H9 (cell line): ENCODE data around the gene TUBB4B. TPM values are rescaled to one million over a fixed set of nuclear protein-coding genes. Genes with fewer than 3 reads are reported as not detected.

Source experiments
- DNase-seq: peaks from one replicate; pipeline ENCODE4 v3.0.0-alpha.2; 2017
- H2AFZ ChIP-seq: one replicate; pipeline ENCODE4 v1.6.1; 2013; ENCODE audit warnings: mild to moderate bottlenecking, low read length, control low read depth, moderate library complexity
- H2AK5ac ChIP-seq: 2 replicates; pipeline ENCODE4 v1.6.1; 2013; ENCODE audit warnings: low read length, control low read depth, mixed read lengths; ENCODE audit not compliant: insufficient read length
- H2BK120ac ChIP-seq: one replicate; pipeline ENCODE4 v1.6.1; 2013; ENCODE audit warnings: low read depth, mild to moderate bottlenecking, low read length, control low read depth, inconsistent platforms; ENCODE audit not compliant: poor library complexity, severe bottlenecking
- H2BK12ac ChIP-seq: 2 replicates; pipeline ENCODE4 v1.6.1; 2013; ENCODE audit warnings: low read length, control low read depth, mixed read lengths, low read depth; ENCODE audit not compliant: insufficient read length
- H2BK15ac ChIP-seq: 2 replicates; pipeline ENCODE4 v1.6.1; 2013; ENCODE audit warnings: low read depth, low read length, control low read depth
- H2BK20ac ChIP-seq: one replicate; pipeline ENCODE4 v1.6.1; 2013; ENCODE audit warnings: low read depth, mild to moderate bottlenecking, low read length, control low read depth, inconsistent platforms; ENCODE audit not compliant: poor library complexity, severe bottlenecking
- H2BK5ac ChIP-seq: 2 replicates; pipeline ENCODE4 v1.6.1; 2013; ENCODE audit warnings: low read length, control low read depth, mixed read lengths; ENCODE audit not compliant: insufficient read length
- H3K14ac ChIP-seq: 2 replicates; pipeline ENCODE4 v1.6.1; 2013; ENCODE audit warnings: low read length, control low read depth; ENCODE audit not compliant: insufficient read depth
- H3K18ac ChIP-seq: 2 replicates; pipeline ENCODE4 v1.6.1; 2013; ENCODE audit warnings: low read depth, mild to moderate bottlenecking, mixed read lengths, low read length, control low read depth; ENCODE audit not compliant: insufficient read length
- H3K23ac ChIP-seq: 2 replicates; pipeline ENCODE4 v1.6.1; 2013; ENCODE audit warnings: low read length, control low read depth, mixed read lengths, low read depth; ENCODE audit not compliant: insufficient read length
- H3K23me2 ChIP-seq: 2 replicates; pipeline ENCODE4 v1.6.1; 2013; ENCODE audit warnings: low read depth, mild to moderate bottlenecking, mixed read lengths, low read length, control low read depth; ENCODE audit not compliant: insufficient read length, poor library complexity, severe bottlenecking
- H3K27ac ChIP-seq: 2 replicates; pipeline ENCODE4 v1.5.1; 2013; ENCODE audit warnings: low read length, control low read depth, mixed read lengths, low read depth; ENCODE audit not compliant: insufficient read length
- H3K27me3 ChIP-seq: 2 replicates; pipeline ENCODE4 v1.6.1; 2013; ENCODE audit warnings: low read length, control low read depth, inconsistent platforms; ENCODE audit not compliant: insufficient read depth
- H3K4ac ChIP-seq: 2 replicates; pipeline ENCODE4 v1.6.1; 2013; ENCODE audit warnings: low read depth, mild to moderate bottlenecking, control low read depth, inconsistent platforms, low read length, moderate library complexity
- H3K4me1 ChIP-seq: 2 replicates; pipeline ENCODE4 v1.6.1; 2013; ENCODE audit warnings: low read length, control low read depth, inconsistent platforms; ENCODE audit not compliant: insufficient read depth
- H3K4me2 ChIP-seq: 2 replicates; pipeline ENCODE4 v1.6.1; 2013; ENCODE audit warnings: low read length, control low read depth, mixed read lengths; ENCODE audit not compliant: insufficient read length, insufficient read depth
- H3K56ac ChIP-seq: 2 replicates; pipeline ENCODE4 v1.6.1; 2013; ENCODE audit warnings: low read depth, mild to moderate bottlenecking, mixed read lengths, low read length, control low read depth; ENCODE audit not compliant: insufficient read length
- H3K79me1 ChIP-seq: 2 replicates; pipeline ENCODE4 v1.6.1; 2013; ENCODE audit warnings: low read depth, mild to moderate bottlenecking, moderate library complexity, low read length, control low read depth, inconsistent platforms; ENCODE audit not compliant: insufficient read depth, poor library complexity, severe bottlenecking
- H3K79me2 ChIP-seq: 2 replicates; pipeline ENCODE4 v1.6.1; 2013; ENCODE audit warnings: low read length, control low read depth, inconsistent platforms; ENCODE audit not compliant: insufficient read depth
- H3K9ac ChIP-seq: 2 replicates; pipeline ENCODE4 v1.6.1; 2013; ENCODE audit warnings: low read length, control low read depth, mixed read lengths; ENCODE audit not compliant: insufficient read length; ENCODE audit errors: extremely low read depth
- H3K9me3 ChIP-seq: one replicate; pipeline ENCODE4 v1.6.1; 2013; ENCODE audit warnings: low read depth, low read length, inconsistent platforms; ENCODE audit not compliant: control insufficient read depth
- H3T11ph ChIP-seq: one replicate; pipeline ENCODE4 v1.6.1; 2013; ENCODE audit warnings: mild to moderate bottlenecking, low read length, control low read depth, inconsistent platforms
- H4K20me1 ChIP-seq: one replicate; pipeline ENCODE4 v1.6.1; 2013; ENCODE audit not compliant: control insufficient read depth, insufficient read length, insufficient read depth
- H4K5ac ChIP-seq: 2 replicates; pipeline ENCODE4 v1.6.1; 2013; ENCODE audit warnings: low read depth, mild to moderate bottlenecking, mixed read lengths, low read length, control low read depth; ENCODE audit not compliant: insufficient read length
- H4K8ac ChIP-seq: replicated peaks from 2 replicates; pipeline ENCODE4 v1.6.1; 2013; ENCODE audit warnings: low read length, control low read depth, mixed read lengths, low read depth; ENCODE audit not compliant: insufficient read length
- H4K91ac ChIP-seq: 2 replicates; pipeline ENCODE4 v1.6.1; 2013; ENCODE audit warnings: low read depth, mild to moderate bottlenecking, moderate library complexity, mixed read lengths, low read length, control low read depth; ENCODE audit not compliant: insufficient read length
- H3K27ac Mint-ChIP-seq, 3 experiments: 2 replicates in 2 of 3; 3 replicates in 1 of 3; pipeline ENCODE4 v1.8.0; 2020 to 2021; ENCODE audit warnings: mixed read lengths in 3 of 3, mild to moderate bottlenecking in 1 of 3, moderate library complexity in 1 of 3
- H3K27me3 Mint-ChIP-seq: 2 replicates; pipeline ENCODE4 v1.8.0; 2021; ENCODE audit warnings: low read depth, mild to moderate bottlenecking, moderate library complexity, mixed read lengths
- H3K36me3 Mint-ChIP-seq, 3 experiments: 2 replicates in 2 of 3; 3 replicates in 1 of 3; pipeline ENCODE4 v1.8.0; 2020 to 2021; ENCODE audit warnings: low read depth in 3 of 3, mixed read lengths in 3 of 3; ENCODE audit not compliant: insufficient read depth in 1 of 3
- H3K4me1 Mint-ChIP-seq, 2 experiments: 2 replicates each; pipeline ENCODE4 v1.8.0; 2020; ENCODE audit warnings: mixed read lengths in 2 of 2
- H3K4me3 Mint-ChIP-seq, 2 experiments: 2 replicates in 1 of 2; 3 replicates in 1 of 2; pipeline ENCODE4 v1.8.0; 2020 to 2021; ENCODE audit warnings: mild to moderate bottlenecking in 2 of 2, mixed read lengths in 2 of 2, moderate library complexity in 1 of 2
- H3K9me3 Mint-ChIP-seq, 2 experiments: 2 replicates in 1 of 2; 3 replicates in 1 of 2; pipeline ENCODE4 v1.8.0; 2020; ENCODE audit warnings: mild to moderate bottlenecking in 2 of 2, mixed read lengths in 2 of 2, moderate library complexity in 1 of 2
- WGBS: extraction: QIAGEN DNeasy Blood & Tissue Kit; methylation state at CpG from one replicate; pipeline ENCODE4 v1.1.7; 2013; ENCODE audit warnings: missing lambda C conversion rate, low lambda C conversion rate, mixed read lengths; ENCODE audit not compliant: insufficient read length; ENCODE audit errors: extremely low coverage; 5-methylcytosine and 5-hydroxymethylcytosine counted together
- total RNA-seq: library from RNA; stranded (reverse); gene quantifications from 2 replicates; pipeline ENCODE4 v1.2.1, GENCODE V29; 2021
- TF ChIP-seq, protein P1 (sequence below): fragments of 200-600 bp; sonication (generic); conservative IDR thresholded peaks from 3 replicates; pipeline ENCODE4 v1.8.0; 2021; ENCODE audit warnings: antibody characterized with exemption, mild to moderate bottlenecking

The TUBB4B gene
- total RNA-seq, 1 experiment from 2014 or later = 378 TPM

DNA sequence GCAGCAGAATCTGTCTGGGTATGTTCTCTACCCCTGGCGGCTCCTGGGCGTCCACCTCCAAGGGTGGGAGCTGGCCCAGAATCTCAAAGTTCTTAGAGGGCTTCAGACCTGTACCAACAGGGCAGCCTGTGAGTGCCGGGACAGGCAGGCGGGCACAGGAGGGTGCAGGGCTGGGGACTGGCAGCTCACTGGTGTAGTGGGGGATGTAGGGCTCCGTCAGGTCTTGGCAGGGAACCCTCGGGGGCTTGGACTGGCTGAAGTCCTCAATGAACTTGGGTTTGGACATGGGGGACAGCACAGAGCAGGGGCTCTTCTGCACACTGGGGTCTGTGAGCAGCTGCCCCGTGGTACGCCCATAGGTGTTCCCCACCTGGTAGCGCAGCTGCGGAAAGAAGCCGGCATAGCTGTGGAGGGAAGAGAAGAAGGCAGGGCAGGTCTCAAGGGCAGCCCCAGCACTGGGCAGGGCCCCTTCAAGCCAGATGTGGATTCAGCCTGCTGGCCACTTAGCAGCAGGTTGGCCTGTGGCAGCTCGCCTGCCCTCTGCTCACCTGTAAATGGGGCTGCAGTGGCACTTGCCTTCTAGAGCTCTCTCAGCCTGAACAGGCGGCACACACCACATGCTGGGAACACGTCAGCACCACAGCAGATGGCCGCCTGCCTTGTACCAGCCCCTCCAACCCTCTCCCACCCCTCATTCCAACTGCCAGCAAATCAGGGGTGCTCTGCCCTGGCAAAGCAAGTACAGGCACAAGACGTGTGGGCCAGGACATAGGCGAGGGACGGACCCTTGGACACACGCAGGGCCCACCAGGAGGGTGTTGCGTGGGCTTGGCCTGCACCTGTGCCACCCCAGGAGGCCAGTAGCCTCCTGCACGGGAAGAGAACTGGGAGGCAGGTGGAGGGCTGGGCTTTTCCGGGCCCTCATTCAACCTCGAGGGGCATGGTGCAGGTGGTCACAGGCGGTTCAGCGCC, 4.6 kb downstream of the TUBB4B start:
- peaks cover 40% of the 10 kb centered on the region for H3K27me3 Mint-ChIP-seq
- no peak overlapping the region for H3K9ac ChIP-seq
- H3K27ac Mint-ChIP-seq = no peak overlapping the region
- H3K9me3 Mint-ChIP-seq = no peaks in the 10 kb centered on the region; a peak in 2 of 5 replicates
- no peak overlapping the region for H3K4me2 ChIP-seq
- no peak overlapping the region for H4K5ac ChIP-seq
- no peaks in the 10 kb centered on the region; the same call in 1 of the 2 replicates for H3K4me1 ChIP-seq
- H3K79me2 ChIP-seq = no peaks in the 10 kb centered on the region
- no peak overlapping the region; the same call in 1 of the 2 replicates for H3K14ac ChIP-seq
- no peak overlapping the region for H4K8ac ChIP-seq
- no peak overlapping the region for H2BK5ac ChIP-seq
- H3K23me2 ChIP-seq = peaks cover 12% of the 10 kb centered on the region
- TF ChIP-seq, protein P1, sequence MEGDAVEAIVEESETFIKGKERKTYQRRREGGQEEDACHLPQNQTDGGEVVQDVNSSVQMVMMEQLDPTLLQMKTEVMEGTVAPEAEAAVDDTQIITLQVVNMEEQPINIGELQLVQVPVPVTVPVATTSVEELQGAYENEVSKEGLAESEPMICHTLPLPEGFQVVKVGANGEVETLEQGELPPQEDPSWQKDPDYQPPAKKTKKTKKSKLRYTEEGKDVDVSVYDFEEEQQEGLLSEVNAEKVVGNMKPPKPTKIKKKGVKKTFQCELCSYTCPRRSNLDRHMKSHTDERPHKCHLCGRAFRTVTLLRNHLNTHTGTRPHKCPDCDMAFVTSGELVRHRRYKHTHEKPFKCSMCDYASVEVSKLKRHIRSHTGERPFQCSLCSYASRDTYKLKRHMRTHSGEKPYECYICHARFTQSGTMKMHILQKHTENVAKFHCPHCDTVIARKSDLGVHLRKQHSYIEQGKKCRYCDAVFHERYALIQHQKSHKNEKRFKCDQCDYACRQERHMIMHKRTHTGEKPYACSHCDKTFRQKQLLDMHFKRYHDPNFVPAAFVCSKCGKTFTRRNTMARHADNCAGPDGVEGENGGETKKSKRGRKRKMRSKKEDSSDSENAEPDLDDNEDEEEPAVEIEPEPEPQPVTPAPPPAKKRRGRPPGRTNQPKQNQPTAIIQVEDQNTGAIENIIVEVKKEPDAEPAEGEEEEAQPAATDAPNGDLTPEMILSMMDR = no peak
- no peaks in the 10 kb centered on the region for H3K27me3 ChIP-seq
- H4K91ac ChIP-seq = no peak overlapping the region
- no peak overlapping the region for H2AK5ac ChIP-seq
- H3K4me3 Mint-ChIP-seq = no peak overlapping the region; a peak in 1 of 5 replicates
- H2AFZ ChIP-seq = no peak overlapping the region
- no peak overlapping the region for H3K56ac ChIP-seq
- no peak overlapping the region for H3K18ac ChIP-seq
- H3K9me3 ChIP-seq = no peaks in the 10 kb centered on the region
- no peak overlapping the region for H2BK12ac ChIP-seq
- no peak overlapping the region for H2BK20ac ChIP-seq
- no CpG with 5 or more reads among the region's 25 CpGs for WGBS
- H2BK15ac ChIP-seq = no peak overlapping the region
- H2BK120ac ChIP-seq = no peak overlapping the region
- no peak overlapping the region for H3K23ac ChIP-seq
- H3K36me3 Mint-ChIP-seq = peaks cover 19 to 26% (median 19%) of the 10 kb centered on the region in 3 experiments
- no peak for DNase-seq
- H3K27ac ChIP-seq = no peak overlapping the region
- no peak overlapping the region for H3K4ac ChIP-seq
- H3K4me1 Mint-ChIP-seq = peaks cover 17 to 25% of the 10 kb centered on the region in 2 experiments
- no peak overlapping the region for H3T11ph ChIP-seq
- H4K20me1 ChIP-seq = peaks cover 3% of the 10 kb centered on the region
- no peaks in the 10 kb centered on the region for H3K79me1 ChIP-seq
